ENCODE data around the gene KL.

The KL gene

DNA sequence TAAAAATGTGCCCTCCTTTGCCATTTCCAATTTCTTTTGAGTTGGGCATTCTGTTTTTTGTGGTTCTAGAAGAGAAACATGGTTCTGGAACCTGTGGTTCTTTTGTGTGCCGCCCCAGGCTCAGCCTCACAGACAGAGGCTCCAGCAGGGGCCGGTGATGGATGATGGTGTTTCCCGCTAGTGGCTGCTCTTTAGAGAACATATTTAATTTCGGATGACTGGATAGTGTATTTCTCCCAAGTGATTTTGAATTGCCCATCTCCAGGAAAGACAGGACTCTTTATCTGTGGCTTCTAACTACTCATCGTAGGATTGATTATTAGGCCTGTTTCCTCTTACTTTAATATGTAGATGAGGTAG lies 75.2 kb downstream of the KL start:
- no peaks in the 10 kb centered on the region for H3K9me3 Mint-ChIP-seq
- no peak overlapping the region for H3K4me3 Mint-ChIP-seq
- H3K4me1 Mint-ChIP-seq: no peaks in the 10 kb centered on the region
- no peaks in the 10 kb centered on the region for H3K36me3 Mint-ChIP-seq
- peaks cover 3% of the 10 kb centered on the region for H3K27me3 Mint-ChIP-seq
- DNase-seq: no peak
- CTCF ChIA-PET: no interaction called here
- H3K27ac Mint-ChIP-seq: no peak overlapping the region

DNA sequence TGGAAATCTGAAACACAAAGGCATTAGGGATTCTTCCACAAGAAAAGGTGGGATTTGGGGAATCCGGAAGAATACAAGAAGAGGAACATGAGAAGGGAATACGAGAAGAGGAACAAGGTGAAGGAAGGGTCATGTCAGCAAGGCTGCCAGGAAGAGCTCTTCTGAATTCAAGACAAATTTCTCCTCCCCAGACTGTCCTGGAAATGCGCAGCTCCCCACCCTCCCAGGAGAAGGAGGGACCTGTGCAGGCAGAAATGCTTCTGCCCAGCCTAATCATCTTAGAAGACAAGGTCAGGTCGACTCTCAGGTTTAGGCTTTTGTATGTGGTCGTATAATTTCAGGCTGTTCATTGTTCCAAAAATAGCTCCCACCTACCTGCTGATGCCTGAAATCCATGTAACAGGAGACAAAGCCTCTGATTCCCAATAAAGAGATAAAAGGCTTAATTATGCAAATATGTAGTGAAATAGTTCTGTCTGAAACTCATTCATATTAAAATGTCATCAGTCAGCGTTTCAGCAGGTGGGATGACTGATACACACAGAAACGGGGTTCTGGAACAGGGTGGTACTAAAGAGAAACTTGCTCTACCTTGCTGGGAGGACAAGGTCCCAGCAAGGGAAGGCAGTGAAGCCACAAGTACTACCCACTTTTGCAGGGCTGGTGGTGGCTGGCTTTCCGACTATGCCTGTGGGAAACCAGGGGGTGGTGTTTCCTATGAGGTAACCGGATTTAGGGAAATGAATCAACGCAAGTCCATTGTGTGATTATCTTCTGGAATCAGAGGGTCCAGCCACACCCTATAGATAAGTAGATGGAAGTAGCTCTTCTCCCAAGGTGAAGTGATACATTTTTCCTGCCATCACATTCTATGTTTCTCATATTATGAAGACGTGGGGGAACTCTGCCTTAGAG lies 76.1 kb downstream of the KL start:
- H3K36me3 Mint-ChIP-seq: no peaks in the 10 kb centered on the region
- H3K27me3 Mint-ChIP-seq: peaks cover 3% of the 10 kb centered on the region
- H3K27ac Mint-ChIP-seq: no peak overlapping the region
- no peaks in the 10 kb centered on the region for H3K4me1 Mint-ChIP-seq
- no peak for DNase-seq
- H3K9me3 Mint-ChIP-seq: no peaks in the 10 kb centered on the region
- CTCF ChIA-PET: no interaction called here
- no peak overlapping the region for H3K4me3 Mint-ChIP-seq

DNA sequence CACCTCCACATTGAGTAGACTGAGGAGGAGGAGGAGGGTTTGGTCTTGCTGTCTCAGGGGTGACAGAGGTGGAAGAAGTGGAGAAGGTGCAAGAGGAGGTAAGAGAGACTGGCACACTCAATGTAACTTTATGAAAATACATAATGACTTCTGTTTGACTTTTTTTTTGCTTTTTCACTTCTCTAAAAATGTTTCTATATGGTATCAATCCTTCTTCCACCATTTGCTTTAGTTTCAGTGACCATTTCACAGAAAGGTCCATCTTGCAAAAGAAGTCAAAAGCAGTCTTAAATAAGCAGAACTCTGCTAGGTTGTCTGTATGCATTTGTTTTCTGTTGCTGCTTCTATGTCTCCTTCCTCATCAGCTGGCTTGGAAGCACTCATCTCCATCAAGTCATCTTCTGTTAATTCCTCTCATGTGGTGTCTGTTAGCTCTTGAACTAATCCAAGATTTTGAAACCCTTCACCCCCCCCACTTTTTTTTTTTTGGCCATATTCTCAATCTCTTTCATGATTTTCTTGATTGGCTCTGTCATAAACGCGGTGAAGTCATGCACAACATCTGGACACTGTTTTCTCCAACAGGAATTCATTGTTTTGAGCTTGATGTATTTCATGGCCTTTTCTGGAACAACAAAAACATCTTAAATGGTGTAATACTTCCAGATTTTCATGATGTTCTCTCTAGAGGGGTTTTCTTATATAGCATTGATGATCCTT lies 80.8 kb downstream of the KL start:
- CTCF ChIA-PET: no interaction called here
- H3K4me1 Mint-ChIP-seq: no peaks in the 10 kb centered on the region
- H3K9me3 Mint-ChIP-seq: no peaks in the 10 kb centered on the region
- no peaks in the 10 kb centered on the region for H3K36me3 Mint-ChIP-seq
- H3K27ac Mint-ChIP-seq: no peak overlapping the region
- DNase-seq: no peak
- H3K4me3 Mint-ChIP-seq: no peak overlapping the region
- H3K27me3 Mint-ChIP-seq: peaks cover 3% of the 10 kb centered on the region

DNA sequence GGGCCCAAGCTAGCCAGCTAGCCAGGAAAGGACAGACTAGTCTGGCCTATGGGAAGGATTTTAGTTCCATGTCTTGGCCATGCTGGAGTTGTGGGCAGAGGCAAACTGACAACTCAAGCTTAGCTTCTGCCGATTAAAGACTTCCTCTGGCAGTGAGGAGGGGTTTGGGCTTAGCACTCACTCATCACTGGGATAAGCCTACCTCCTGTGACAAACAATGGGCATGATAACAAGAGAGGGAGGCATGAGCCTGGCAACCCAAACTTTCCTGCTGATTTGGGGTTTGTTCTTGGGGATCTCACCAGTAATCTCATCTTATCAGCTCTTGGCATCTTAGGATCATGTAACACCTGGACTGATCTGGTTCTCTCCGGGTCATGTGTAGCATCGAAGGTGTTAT lies 83.6 kb downstream of the KL start:
- DNase-seq: no peak
- Mint-ChIP-seq H3K27ac (no peak overlapping the region), H3K9me3 (no peaks in the 10 kb centered on the region), H3K4me3 (no peak overlapping the region), H3K36me3 (no peaks in the 10 kb centered on the region), H3K4me1 (no peaks in the 10 kb centered on the region), H3K27me3 (peaks cover 3% of the 10 kb centered on the region)
- CTCF ChIA-PET: no interaction called here

DNA sequence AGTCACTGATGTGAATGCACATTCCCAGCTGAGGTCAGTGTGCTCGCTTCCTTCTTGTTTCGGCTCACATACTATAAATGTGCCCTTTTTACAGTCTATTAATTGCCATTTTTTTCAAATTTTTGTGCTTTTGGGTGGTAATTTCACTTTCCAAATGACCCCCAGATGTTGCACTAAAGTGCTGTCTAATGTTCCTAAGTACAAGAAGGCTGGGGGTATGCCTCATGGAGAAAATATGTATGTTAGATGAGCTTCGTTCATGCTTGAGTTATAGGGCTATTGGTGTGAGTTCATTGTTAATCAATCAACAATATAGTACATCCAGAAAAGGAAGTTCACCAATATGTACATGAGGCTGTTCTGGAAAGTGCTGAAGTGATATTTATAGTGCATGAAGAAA lies 84.7 kb downstream of the KL start:
- CTCF ChIA-PET: no interaction called here
- Mint-ChIP-seq H3K4me3 (no peak overlapping the region), H3K9me3 (no peaks in the 10 kb centered on the region), H3K4me1 (no peaks in the 10 kb centered on the region), H3K36me3 (no peaks in the 10 kb centered on the region), H3K27ac (no peak overlapping the region), H3K27me3 (peaks cover 3% of the 10 kb centered on the region)
- DNase-seq: no peak

DNA sequence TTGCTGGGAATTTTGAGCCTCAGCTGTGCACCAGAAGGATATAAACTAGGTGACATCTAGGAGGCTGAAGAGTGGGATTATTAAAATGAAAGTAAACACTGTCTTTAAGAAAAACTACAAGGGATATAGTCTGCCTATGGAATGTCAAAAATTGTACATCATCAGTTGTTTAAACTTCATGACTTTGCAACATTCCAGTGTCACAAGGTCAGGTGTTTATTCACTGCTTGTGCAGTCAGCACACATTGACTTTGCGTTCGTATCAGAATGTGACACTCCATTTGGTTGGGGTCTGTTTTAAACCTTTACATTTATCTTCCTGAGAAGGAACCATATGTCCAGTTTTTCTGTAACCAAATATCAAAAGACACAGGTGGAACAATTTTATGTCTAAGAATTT lies 85.6 kb downstream of the KL start:
- no peaks in the 10 kb centered on the region for H3K4me1 Mint-ChIP-seq
- no peak for DNase-seq
- H3K36me3 Mint-ChIP-seq: no peaks in the 10 kb centered on the region
- no peaks in the 10 kb centered on the region for H3K27me3 Mint-ChIP-seq
- no peaks in the 10 kb centered on the region for H3K9me3 Mint-ChIP-seq
- H3K4me3 Mint-ChIP-seq: no peak overlapping the region
- H3K27ac Mint-ChIP-seq: no peak overlapping the region
- CTCF ChIA-PET: no interaction called here

DNA sequence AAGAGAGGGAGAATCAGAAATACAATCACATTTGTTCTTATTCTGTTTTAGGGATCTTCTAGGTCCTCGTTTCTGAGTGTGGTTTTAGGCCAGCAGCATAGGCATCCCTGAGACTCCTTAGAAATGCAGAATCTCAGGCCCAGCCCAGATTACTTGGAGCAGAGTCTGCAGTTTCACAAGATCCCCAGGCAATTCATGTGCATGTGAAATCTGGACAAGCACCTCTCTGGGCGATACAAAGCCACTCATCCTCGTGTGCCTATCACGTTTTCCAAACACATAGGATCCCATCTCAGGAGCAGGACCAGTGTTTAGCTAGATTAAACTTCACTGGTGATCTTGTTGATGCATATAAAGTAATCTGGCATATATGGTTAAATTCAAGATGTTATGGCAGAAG lies 87.2 kb downstream of the KL start:
- H3K4me1 Mint-ChIP-seq: no peaks in the 10 kb centered on the region
- H3K4me3 Mint-ChIP-seq: no peak overlapping the region
- no peaks in the 10 kb centered on the region for H3K27me3 Mint-ChIP-seq
- H3K27ac Mint-ChIP-seq: no peak overlapping the region
- no peak for DNase-seq
- CTCF ChIA-PET: no interaction called here
- H3K9me3 Mint-ChIP-seq: no peaks in the 10 kb centered on the region
- no peaks in the 10 kb centered on the region for H3K36me3 Mint-ChIP-seq

DNA sequence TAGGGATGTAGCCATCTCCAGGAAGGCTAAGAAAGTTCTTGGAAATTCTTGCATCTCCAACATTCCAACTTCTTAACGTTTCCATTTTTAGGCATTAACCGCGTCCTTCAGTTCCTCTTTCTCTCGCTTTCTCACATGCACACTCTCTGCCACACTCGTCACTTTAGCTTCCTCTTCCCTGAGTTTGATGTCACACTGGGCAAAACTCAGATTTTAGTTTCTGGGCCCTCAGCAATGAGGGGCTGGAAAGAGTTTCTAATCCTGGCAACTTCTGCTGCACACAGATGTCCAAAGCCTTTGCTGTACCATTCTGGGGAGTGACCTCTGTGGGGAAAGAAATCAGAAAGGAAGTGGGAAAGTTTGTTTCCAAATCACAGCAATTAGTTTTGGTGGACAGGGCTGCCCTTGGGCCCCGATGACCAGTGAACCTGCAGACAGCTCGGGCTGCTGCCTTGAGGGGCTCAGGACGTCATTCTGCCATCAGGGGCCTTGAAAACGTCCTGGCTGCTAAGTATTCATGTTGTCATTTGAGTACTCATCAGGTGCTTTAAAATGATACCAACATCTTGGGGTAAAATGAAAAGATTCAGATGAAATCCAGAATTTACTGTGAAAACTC lies 89.3 kb downstream of the KL start:
- Mint-ChIP-seq H3K9me3 (no peaks in the 10 kb centered on the region), H3K4me3 (no peak overlapping the region), H3K27me3 (peaks cover 4% of the 10 kb centered on the region), H3K36me3 (no peaks in the 10 kb centered on the region), H3K27ac (no peak overlapping the region), H3K4me1 (no peaks in the 10 kb centered on the region)
- CTCF ChIA-PET: no interaction called here
- no peak for DNase-seq

DNA sequence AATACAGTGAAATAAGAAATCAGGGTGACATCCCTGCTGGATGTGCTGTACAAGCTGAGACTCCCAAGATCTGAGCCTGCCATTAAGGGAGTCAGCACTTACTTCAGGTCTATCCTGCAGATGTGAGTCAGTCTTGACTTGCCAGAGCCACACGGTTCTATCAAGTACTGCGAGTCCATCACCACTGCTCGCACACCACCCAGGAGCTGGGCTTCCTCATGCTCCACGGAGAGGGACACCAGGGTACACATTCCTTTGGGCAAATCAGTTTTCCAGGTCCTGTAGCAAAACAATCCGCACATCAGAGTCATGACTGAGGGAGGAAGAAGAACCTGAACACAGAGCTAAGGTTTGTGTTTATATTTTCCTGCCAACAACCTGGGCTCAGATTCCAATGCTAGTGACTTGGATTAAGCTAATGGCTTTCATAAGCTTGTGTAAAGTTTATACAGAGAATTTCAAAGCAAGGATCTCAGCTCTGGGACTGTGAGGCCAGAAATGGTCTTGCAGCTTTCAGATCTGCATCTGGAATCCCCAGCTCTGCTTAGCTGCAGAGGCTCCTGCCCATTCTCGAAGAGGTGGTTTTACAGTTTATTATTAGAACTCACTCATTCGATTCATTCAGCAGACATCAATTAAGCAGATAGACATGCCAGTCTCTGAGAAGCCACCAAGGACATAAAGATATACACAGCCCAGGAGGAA lies 90.6 kb downstream of the KL start:
- CTCF ChIA-PET: no interaction called here
- no peak overlapping the region for H3K4me3 Mint-ChIP-seq
- no peak for DNase-seq
- no peaks in the 10 kb centered on the region for H3K36me3 Mint-ChIP-seq
- no peaks in the 10 kb centered on the region for H3K4me1 Mint-ChIP-seq
- peaks cover 7% of the 10 kb centered on the region for H3K27me3 Mint-ChIP-seq
- H3K27ac Mint-ChIP-seq: no peak overlapping the region
- no peaks in the 10 kb centered on the region for H3K9me3 Mint-ChIP-seq

DNA sequence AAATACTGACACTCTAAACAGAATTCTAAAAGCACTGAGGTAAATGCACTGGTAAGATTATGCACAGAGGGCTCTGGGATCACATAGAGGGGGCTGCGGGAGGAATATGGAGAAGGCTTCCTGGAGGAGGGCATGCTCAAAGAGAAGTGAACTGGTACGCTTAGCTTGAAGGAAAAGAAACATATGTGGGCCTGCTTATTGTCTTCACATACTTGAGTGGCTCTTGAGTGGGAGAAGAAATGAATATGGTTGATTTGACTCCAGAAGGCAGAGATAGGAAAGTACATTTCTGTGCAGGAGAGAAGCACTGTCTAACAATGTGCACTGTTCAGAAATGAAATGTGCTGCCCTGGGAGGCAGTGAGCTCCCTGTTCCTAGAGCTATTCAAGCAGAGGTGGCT lies 91.1 kb downstream of the KL start:
- Mint-ChIP-seq H3K27ac (no peak overlapping the region), H3K27me3 (peaks cover 7% of the 10 kb centered on the region), H3K9me3 (no peaks in the 10 kb centered on the region), H3K4me3 (no peak overlapping the region), H3K36me3 (no peaks in the 10 kb centered on the region), H3K4me1 (no peaks in the 10 kb centered on the region)
- CTCF ChIA-PET: no interaction called here
- no peak for DNase-seq

DNA sequence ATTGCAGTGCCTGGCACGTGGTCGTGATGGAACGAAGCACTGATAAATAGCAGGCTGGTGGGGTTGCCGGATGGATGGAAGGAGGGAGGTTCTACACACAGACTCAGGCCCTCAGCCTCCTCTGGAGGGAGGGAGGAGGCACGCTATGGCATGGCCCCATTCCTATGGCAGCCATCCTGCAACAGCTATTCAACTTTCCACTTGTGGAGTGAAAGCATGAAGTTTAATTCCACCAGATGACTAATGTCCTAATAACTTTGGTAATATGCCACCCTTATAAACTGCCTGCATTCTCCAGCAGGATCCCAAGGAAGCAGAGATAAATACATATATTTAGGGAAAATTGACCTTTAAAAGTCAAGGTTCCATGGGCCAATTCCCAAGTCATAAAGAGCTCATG lies 92.4 kb downstream of the KL start:
- no peak overlapping the region for H3K27ac Mint-ChIP-seq
- H3K9me3 Mint-ChIP-seq: no peaks in the 10 kb centered on the region
- no peaks in the 10 kb centered on the region for H3K36me3 Mint-ChIP-seq
- H3K27me3 Mint-ChIP-seq: peaks cover 10% of the 10 kb centered on the region
- H3K4me3 Mint-ChIP-seq: no peak overlapping the region
- CTCF ChIA-PET: no interaction called here
- no peak for DNase-seq
- no peaks in the 10 kb centered on the region for H3K4me1 Mint-ChIP-seq

DNA sequence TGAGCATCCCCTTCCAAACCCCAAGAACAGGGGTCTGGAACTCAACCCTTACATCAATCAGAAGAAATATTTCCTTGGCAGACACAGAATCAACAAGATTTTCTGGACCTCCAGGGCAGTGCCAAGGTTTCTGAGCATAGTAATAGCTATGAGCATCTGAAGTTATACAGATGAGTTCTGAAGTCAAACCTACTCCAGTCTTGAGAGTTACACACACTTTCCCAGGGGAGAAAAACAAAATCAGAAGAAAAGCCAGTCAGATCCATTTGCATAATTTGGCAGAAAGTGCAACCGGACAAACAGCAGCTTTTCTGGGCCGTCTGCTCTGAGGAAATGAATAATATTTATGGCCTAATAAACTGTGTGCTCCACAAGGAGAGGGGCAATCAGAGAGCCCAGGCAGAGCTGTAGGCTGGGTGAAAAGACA lies 93.1 kb downstream of the KL start:
- CTCF ChIA-PET: no interaction called here
- no peaks in the 10 kb centered on the region for H3K36me3 Mint-ChIP-seq
- H3K27me3 Mint-ChIP-seq: peaks cover 10% of the 10 kb centered on the region
- no peak for DNase-seq
- H3K4me1 Mint-ChIP-seq: no peaks in the 10 kb centered on the region
- H3K4me3 Mint-ChIP-seq: no peak overlapping the region
- H3K27ac Mint-ChIP-seq: no peak overlapping the region
- H3K9me3 Mint-ChIP-seq: no peaks in the 10 kb centered on the region

DNA sequence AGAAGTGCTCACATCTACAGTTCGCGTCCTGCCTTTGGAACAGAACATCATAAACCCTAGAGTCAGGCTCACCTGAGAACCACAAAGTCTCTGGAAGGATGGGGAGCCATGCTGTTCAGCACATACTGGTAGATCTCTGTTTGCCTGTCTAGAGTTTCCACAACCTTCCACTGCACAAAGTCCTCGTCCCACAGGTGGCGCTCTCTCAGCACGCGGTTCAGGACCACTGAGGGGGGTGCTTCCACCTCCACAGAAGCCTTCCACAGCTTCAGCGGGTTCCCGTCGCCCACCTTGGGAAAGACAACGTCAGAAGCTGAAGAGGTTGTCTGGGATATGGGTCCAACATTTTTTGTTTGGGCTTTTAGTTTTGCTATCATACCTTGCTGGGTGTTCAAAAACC lies 93.6 kb downstream of the KL start:
- no peaks in the 10 kb centered on the region for H3K9me3 Mint-ChIP-seq
- no peaks in the 10 kb centered on the region for H3K4me1 Mint-ChIP-seq
- CTCF ChIA-PET: no interaction called here
- no peak for DNase-seq
- H3K27me3 Mint-ChIP-seq: peaks cover 10% of the 10 kb centered on the region
- H3K27ac Mint-ChIP-seq: no peak overlapping the region
- no peaks in the 10 kb centered on the region for H3K36me3 Mint-ChIP-seq
- H3K4me3 Mint-ChIP-seq: no peak overlapping the region

DNA sequence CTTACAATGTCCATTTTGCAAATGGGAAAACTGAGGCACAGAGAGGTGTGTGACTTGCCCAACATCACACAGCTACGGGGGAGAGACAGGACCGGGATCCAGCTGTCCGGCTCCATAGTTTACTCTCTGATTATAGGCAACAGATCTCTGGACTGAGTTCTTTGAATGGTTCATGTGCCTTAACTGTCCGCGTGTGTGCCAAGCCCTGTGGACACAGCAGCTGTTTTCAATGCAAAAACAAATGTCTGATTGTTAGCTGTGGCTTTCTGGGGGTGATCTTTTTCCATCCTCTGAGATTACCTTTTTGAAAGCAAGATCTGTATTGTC lies 94.1 kb downstream of the KL start:
- H3K36me3 Mint-ChIP-seq: no peaks in the 10 kb centered on the region
- H3K4me1 Mint-ChIP-seq: no peaks in the 10 kb centered on the region
- peaks cover 15% of the 10 kb centered on the region for H3K27me3 Mint-ChIP-seq
- H3K27ac Mint-ChIP-seq: no peak overlapping the region
- no peaks in the 10 kb centered on the region for H3K9me3 Mint-ChIP-seq
- CTCF ChIA-PET: no interaction called here
- H3K4me3 Mint-ChIP-seq: no peak overlapping the region
- DNase-seq: no peak
